ENCODE measurements around the gene GPC3.
"Not testable (repeated sequence)": the region's sequence is repeated elsewhere in the genome, so short reads cannot be mapped to it uniquely, and the experiment has no call there.

Gene GPC3

GRCh38 chrX:133923113-133923512 lies 62.3 kb downstream of the GPC3 start:
- DNase-seq = no peak

DNA sequence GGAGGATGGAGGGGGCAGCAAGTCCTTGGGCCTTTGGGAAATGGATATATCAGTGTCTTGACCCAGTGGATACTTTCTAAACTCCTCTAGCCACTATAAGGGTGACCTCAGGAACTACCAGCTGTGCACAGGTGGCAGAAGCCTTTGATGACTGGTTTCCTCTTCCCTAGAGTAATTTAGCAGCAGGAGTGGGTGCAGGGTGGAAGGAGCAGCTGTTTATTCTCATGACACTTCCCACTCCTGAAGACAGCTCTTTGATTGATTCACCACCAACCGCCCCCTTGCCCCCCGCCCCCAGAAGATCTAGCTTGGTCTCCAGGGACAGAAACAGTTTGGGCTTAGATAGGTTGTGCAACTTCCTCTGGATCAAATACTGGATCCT lies 63.0 kb downstream of the GPC3 start:
- DNase-seq = no peak

GRCh38 chrX:133921764-133922389 lies 63.5 kb downstream of the GPC3 start:
- DNase-seq = no peak

- DNase-seq = no peak
Measured at GRCh38 chrX:133921086-133921485, 64.3 kb downstream of the GPC3 start.

GRCh38 chrX:133918361-133918771 lies 67.0 kb downstream of the GPC3 start:
- DNase-seq = no peak

- DNase-seq = no peak
Measured at GRCh38 chrX:133916984-133917722, 68.2 kb downstream of the GPC3 start.

DNA sequence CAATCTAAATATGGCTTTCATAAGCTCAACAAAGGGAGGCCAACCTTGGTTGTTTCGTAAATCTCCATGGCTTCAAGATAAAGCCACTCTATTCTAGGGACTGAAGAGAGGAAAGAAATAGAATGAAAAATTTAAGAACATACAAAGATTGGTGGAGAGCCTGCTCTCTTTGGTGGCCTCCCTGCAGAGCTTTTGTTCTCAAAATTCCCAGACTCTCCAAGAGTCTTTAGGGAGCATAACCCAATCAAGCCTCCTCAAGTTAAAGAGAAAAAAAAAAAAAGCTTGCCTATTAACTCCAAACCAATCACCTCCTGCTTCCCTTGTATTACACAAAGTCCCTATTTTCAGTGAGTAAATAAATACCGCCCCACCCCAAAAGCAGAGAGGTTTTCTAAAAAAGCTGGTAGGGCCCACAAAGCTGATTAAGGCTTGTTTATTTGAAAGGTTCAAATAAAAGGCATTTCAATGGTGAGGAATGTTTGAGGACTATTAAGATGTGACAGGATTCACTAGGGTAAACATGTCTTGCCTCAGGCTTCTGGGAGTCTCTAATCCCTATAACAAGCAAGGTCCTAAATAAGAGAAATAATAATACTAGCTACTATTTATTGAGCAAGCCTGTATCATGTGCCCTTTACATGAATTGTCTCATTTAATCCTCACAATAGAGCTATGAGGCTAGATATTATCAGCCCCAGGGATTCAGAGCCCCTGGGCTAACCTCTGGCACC lies 71.6 kb downstream of the GPC3 start:
- DNase-seq = no peak

- no peak for DNase-seq
Measured at GRCh38 chrX:133913009-133913408, 72.4 kb downstream of the GPC3 start.

- no peak for DNase-seq
Measured at GRCh38 chrX:133911825-133912495, 73.4 kb downstream of the GPC3 start.

DNA sequence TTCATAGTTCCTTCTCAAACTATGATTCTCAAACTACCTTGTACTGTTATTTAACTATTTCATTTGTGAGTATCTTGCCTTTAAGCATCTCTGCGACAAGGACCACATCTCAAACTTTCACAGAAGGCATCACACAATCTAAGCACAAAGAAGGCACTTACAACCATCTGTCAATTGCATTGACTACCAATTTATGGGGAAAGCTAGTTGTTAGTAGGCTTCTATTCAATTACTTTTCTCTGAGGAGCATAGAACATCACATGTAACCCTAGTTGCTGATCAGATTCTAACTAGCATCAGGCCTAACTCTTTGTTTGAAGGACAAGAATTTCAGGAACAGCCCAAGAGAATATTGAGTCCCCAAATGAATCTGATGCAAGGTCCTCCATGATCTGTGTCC lies 74.9 kb downstream of the GPC3 start:
- no peak for DNase-seq

- DNase-seq = no peak
Measured at GRCh38 chrX:133909888-133910287, 75.5 kb downstream of the GPC3 start.

GRCh38 chrX:133908223-133908955 lies 77.0 kb downstream of the GPC3 start:
- DNase-seq = no peak

DNA sequence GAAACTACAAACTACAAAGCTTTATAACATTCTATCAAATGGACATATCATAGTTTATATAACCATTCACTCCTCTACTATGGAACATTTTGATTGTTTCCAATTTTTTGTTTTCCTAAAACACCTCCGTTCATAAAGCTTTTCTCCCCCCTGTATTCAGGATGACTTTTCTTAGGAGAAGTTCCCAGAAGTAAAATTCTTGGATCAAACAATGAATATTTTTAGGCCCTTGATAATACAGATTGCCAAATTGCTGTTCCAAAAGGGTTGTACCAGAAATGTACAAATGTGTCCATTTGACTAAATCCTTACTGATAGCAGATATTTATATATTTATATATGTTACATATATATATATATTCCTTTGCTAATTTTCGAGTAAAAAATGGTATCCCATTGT lies 77.8 kb downstream of the GPC3 start:
- no peak for DNase-seq

- no peak for DNase-seq
Measured at GRCh38 chrX:133905305-133905704, 80.1 kb downstream of the GPC3 start.

DNA sequence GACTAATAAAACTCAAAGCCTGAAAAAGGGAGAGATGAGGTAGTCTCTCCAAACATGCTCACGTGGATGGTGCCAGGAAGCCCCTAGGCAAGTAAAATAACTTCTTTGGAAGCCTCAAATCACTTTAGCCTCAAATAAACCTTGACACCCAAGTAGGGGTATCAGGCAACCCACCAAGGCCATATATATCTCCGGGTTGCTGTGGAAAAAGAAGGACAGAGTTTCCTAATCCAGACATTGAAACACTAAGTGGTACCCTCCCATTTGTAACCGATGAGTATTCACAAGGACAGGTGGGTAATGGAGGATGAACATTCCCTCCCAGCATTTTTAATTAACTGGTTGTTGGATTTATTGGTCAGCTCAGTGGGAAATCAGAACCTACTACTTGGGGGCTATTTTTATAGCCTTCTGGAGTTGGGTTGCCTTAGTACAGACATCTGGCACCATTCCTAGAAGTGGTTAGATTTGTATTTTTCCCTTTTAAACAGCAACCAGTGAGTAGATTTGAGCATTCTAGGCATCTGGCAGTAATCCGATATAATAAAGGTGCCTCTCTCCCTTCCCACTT lies 87.7 kb downstream of the GPC3 start:
- no peak for DNase-seq

DNA sequence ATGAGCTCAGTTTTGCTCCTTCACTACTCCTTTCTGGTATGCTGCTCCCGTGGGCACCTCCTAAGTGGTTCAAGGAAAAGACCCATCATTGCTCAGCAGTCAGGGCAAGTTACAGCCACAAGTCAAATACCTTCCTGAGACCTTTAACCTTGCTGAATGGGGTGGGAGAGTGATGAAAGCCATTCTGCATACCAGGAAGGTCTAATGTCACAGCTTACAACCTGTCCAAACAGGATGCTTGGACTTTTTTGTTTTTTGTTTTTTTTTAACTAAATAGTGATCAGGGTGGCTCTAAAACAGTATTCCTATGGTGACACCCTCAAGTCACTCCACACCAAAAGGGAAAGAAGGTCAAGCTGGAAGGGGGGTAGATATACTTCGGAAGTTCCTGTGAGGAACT lies 93.1 kb downstream of the GPC3 start:
- DNase-seq = no peak

DNA sequence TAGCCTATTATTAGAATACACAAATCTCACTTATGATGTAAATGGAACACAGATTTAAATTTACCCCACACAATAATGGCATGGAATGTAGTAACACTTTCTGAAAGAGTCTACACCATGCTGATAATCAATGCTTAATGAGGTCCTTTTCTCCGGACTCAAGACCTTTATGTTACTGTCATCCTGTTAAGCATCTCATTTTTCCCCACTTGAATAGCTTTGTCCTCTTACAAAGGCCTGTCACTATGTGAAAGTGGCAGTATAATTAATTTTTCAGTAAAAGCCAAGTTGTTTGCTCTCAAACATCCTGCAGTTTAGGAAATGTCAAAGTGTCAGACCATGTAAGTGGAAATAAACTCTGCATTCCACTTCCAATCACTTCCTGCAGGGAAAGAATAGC lies 96.4 kb downstream of the GPC3 start:
- no peak for DNase-seq

- DNase-seq = not testable (repeated sequence)
Measured at GRCh38 chrX:133888084-133888483, 97.3 kb downstream of the GPC3 start.

GRCh38 chrX:133884430-133885394 lies 100.7 kb downstream of the GPC3 start:
- no peak for DNase-seq

- no peak for DNase-seq
Measured at GRCh38 chrX:133881893-133882292, 103.5 kb downstream of the GPC3 start.

DNA sequence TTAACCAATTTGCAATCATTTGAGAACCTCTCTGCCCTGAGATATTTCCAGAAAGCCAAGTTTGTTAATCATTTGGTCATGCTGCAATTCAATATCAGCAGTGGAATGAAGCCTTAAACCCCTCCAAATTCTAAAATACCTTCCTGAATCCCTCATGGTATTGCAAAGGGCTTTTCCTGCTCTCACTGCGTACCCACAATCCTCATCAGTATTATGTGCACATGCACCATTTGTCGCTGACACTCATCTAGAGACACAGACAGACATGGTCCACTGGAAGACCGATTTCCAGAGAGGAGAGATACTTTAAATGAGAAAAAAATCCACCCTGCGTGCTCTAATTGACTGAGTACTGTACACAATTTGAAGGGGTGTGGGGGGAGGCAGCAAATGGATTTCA lies 104.4 kb downstream of the GPC3 start:
- no peak for DNase-seq
